Suprapubic skin (tissue), 4 donors: ENCODE results near the gene SETD3. TPM values are rescaled to one million over a fixed set of nuclear protein-coding genes. Genes with fewer than 3 reads are reported as not detected.

Source experiments
- DNase-seq, 2 donors: peaks; one replicate each; pipeline ENCODE4 v3.0.0-alpha.2; 2019; ENCODE audit warnings: low spot score in 2 of 2
- H3K27ac ChIP-seq: fragments of 200-600 bp; sonication (generic); one replicate; pipeline ENCODE4 v1.5.1; 2019
- H3K27me3 ChIP-seq: fragments of 200-600 bp; sonication (generic); one replicate; pipeline ENCODE4 v1.5.1; 2019
- H3K36me3 ChIP-seq: fragments of 200-600 bp; sonication (generic); one replicate; pipeline ENCODE4 v1.5.1; 2019
- H3K4me1 ChIP-seq: fragments of 200-600 bp; sonication (generic); one replicate; pipeline ENCODE4 v1.5.1; 2019
- H3K4me3 ChIP-seq: fragments of 200-600 bp; sonication (generic); one replicate; pipeline ENCODE4 v1.5.1; 2019; ENCODE audit warnings: mild to moderate bottlenecking
- H3K9me3 ChIP-seq: fragments of 200-600 bp; sonication (generic); one replicate; pipeline ENCODE4 v1.5.1; 2019
- EP300 ChIP-seq: sonication (generic); formaldehyde crosslinking; IDR thresholded peaks from one replicate; pipeline ENCODE4 v1.6.1; 2017; ENCODE audit warnings: antibody characterized with exemption
- POLR2A ChIP-seq, 2 donors: fragments of 450-650 bp; IDR thresholded peaks; one replicate each; pipeline ENCODE4 v1.6.1; 2017; ENCODE audit warnings: antibody characterized with exemption in 2 of 2, mild to moderate bottlenecking in 2 of 2, moderate library complexity in 2 of 2
- POLR2AphosphoS5 ChIP-seq, 3 donors: sonication (generic); formaldehyde crosslinking; IDR thresholded peaks; one replicate each; pipeline ENCODE4 v1.6.1; 2017; ENCODE audit warnings: antibody characterized with exemption in 3 of 3
- WGBS: methylation state at CpG from one replicate; pipeline ENCODE4 v1.1.5; 2018; 5-methylcytosine and 5-hydroxymethylcytosine counted together
- total RNA-seq, 4 donors: library from RNA; depleted of rRNA; stranded (reverse); fragments of >200 nt; gene quantifications; one replicate each; pipeline ENCODE4 v1.1.0, GENCODE V29; 2016
- TF ChIP-seq, protein P1 (sequence below), 2 donors: fragments of 200-600 bp in 1 of 2; fragments of 450-650 bp in 1 of 2; sonication (generic) in 1 of 2; IDR thresholded peaks; one replicate each; pipeline ENCODE4 v1.5.1; 2016 to 2019; ENCODE audit warnings: antibody characterized with exemption in 2 of 2, mild to moderate bottlenecking in 1 of 2, moderate library complexity in 1 of 2

Gene SETD3
- total RNA-seq, 4 donors from 2014 or later = 50.2 to 57.5 (median 54.8) TPM

DNA sequence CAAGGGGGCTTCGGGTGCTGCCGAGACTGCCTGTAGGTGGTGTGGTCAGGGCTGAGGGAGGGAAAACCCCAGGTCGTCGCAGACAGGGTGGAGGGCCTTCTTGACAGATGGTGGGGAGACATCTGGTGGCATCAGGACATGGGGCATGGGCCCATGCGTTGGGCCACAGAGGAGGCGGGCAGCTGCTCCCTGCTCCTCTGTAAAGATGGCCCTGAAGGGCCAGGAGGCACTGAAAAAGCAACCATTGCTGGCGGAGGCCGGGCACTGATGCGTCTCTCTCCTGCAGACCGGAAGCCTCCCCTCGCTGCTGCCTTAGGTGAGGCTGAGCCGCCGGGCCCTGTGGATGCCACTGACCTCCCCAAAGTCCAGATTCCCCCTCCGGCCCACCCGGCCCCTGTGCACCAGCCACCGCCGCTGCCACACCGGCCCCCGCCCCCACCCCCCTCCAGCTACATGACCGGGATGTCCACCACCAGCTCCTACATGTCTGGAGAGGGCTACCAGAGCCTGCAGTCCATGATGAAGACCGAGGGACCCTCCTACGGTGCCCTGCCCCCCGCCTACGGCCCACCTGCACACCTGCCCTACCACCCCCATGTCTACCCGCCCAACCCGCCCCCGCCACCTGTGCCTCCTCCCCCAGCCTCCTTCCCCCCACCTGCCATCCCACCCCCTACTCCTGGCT, 29.4 kb upstream of the SETD3 start:
- no peak for TF ChIP-seq POLR2A (IDR thresholded peaks at IDR 0.05)
- TF ChIP-seq, protein P1, sequence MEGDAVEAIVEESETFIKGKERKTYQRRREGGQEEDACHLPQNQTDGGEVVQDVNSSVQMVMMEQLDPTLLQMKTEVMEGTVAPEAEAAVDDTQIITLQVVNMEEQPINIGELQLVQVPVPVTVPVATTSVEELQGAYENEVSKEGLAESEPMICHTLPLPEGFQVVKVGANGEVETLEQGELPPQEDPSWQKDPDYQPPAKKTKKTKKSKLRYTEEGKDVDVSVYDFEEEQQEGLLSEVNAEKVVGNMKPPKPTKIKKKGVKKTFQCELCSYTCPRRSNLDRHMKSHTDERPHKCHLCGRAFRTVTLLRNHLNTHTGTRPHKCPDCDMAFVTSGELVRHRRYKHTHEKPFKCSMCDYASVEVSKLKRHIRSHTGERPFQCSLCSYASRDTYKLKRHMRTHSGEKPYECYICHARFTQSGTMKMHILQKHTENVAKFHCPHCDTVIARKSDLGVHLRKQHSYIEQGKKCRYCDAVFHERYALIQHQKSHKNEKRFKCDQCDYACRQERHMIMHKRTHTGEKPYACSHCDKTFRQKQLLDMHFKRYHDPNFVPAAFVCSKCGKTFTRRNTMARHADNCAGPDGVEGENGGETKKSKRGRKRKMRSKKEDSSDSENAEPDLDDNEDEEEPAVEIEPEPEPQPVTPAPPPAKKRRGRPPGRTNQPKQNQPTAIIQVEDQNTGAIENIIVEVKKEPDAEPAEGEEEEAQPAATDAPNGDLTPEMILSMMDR (IDR thresholded peaks at IDR 0.05) = no peak
- TF ChIP-seq POLR2AphosphoS5 (IDR thresholded peaks at IDR 0.05) = no peak
- TF ChIP-seq EP300 = no peak
- Histone ChIP-seq H3K36me3 (peaks cover 96% of the 10 kb centered on the region), H3K4me3 (no peak overlapping the region), H3K27me3 (no peaks in the 10 kb centered on the region), H3K9me3 (no peaks in the 10 kb centered on the region), H3K27ac (no peak overlapping the region), H3K4me1 (peaks cover 11% of the 10 kb centered on the region)
- 90% methylated on average over 15 of the region's 27 CpGs for WGBS
- peak in 1 of 2 donors; percentile 76 for DNase-seq

DNA sequence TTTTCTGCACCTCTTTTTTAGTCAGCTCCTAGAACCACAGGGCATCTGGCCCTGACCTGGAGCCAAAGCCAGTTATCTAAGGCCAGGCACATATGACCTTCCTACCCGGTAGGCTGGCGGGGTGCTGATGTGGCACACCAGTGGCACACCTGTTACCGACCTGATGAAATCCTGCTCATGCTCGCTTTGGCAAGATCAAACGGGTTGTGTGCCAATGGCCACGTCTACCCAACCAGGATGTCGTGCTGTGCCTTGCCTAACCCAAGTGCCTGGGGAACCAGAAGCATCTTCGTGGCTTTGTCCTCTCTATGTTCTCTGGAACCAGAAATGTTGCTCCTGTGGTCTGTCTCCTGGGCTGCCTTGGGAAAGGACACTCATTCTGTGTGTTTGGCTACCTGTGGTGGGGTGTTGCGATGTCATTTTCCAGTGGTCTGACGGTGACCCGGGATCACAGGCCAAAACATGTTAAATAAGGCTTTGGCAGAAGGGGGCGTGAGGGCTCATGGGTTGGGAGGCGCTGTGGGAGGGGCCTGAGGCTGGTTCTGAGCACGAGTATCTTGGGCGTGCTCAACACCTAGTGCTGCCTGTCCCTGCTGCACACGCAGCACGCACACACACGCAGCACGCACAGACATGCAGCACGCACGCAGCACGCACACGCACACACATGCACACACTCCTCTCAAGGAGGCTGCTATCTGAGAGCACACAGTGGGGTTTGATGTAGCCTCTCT, 28.4 kb upstream of the SETD3 start:
- Histone ChIP-seq H3K36me3 (peaks cover 96% of the 10 kb centered on the region), H3K27me3 (no peaks in the 10 kb centered on the region)

DNA sequence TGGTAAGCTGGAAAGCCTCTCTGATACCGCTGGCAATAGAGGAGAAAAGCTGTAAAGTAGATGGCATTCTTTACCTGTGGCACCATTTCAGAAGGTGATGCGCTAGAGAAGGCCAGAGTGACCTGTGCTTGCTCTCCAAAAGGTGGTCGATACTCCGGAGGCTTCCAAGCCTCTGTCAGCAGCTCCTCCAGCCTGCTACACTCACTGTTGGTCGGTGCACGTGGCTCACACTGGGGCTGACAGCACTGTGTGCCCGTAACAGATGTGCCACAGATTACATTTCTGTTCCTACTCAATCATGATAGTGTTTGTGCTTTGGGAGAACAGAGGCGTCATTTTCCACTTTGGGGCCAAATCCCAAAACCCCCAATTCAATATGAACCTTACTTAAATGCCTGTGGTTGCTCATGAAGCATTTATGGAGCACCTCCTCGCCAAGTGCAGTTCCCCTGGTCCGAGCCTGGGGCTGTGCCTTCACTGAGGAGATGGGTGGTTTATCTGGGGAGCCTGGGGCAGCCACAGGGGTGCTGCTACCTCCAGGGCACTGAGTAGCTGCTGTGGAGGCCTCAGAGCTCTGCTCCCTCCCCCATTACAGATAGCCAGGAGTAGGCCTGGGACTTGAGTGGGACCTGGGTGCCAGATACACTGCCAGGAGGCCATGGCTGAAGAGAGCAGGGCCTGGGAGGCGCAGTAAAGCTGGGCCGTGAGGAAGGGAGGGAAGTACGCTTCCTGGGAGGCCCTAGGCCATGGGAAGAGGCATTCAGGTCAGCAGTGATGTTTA, 27.4 kb upstream of the SETD3 start:
- Histone ChIP-seq H3K4me1 (peaks cover 11% of the 10 kb centered on the region), H3K9me3 (no peaks in the 10 kb centered on the region), H3K27ac (no peak overlapping the region), H3K4me3 (no peak overlapping the region), H3K27me3 (no peaks in the 10 kb centered on the region), H3K36me3 (peaks cover 97% of the 10 kb centered on the region)
- WGBS = 88% methylated on average over 12 of the region's 13 CpGs
- TF ChIP-seq EP300 (no peak), POLR2A (IDR thresholded peaks at IDR 0.05) (no peak), POLR2AphosphoS5 (IDR thresholded peaks at IDR 0.05) (no peak)
- TF ChIP-seq, protein P1 (IDR thresholded peaks at IDR 0.05) = no peak
- no peak for DNase-seq

More for the DNA sequence above, 28.4 kb upstream of the SETD3 start:
- DNase-seq = peak in 1 of 2 donors; percentile 58
- WGBS = 50% methylated on average over 13 of the region's 23 CpGs
- Histone ChIP-seq H3K4me3 (no peak overlapping the region), H3K9me3 (no peaks in the 10 kb centered on the region), H3K27ac (peak overlapping the region; percentile 2), H3K4me1 (peaks cover 11% of the 10 kb centered on the region)
- TF ChIP-seq, protein P1 (IDR thresholded peaks at IDR 0.05) = no peak
- TF ChIP-seq POLR2AphosphoS5 (IDR thresholded peaks at IDR 0.05) = peak in 1 of 3 donors; percentile 44
- TF ChIP-seq POLR2A (IDR thresholded peaks at IDR 0.05) = no peak

DNA sequence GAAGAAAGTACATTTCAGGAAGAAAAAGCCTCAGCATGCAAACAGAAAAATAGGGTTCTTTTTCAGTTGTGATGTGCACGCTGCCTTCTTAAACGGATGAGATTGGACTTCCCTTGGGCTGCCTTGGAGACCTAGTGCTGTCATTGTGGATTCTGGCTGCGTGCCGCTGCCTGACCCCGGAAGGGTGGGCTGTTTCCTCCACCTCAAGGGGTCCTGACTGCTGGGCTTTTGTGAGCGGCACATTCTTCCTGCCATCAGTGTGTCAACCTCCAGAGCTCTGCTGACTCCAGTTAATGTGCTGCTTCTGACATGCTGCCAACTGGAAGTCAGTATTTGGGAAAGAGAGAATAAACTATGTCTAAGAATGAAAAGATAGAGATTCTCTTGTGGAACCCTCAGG, 25.6 kb upstream of the SETD3 start:
- no peak overlapping the region for H3K27ac ChIP-seq
- no peak for TF ChIP-seq POLR2A (IDR thresholded peaks at IDR 0.05)
- TF ChIP-seq EP300 = no peak
- no peak for TF ChIP-seq POLR2AphosphoS5 (IDR thresholded peaks at IDR 0.05)
- TF ChIP-seq, protein P1 (IDR thresholded peaks at IDR 0.05) = no peak
- H3K9me3 ChIP-seq = no peaks in the 10 kb centered on the region
- DNase-seq = no peak
- 91% methylated on average over 6 of the region's 6 CpGs for WGBS
- no peak overlapping the region for H3K4me3 ChIP-seq
- H3K27me3 ChIP-seq = no peaks in the 10 kb centered on the region
- peaks cover 97% of the 10 kb centered on the region for H3K36me3 ChIP-seq
- peaks cover 6% of the 10 kb centered on the region for H3K4me1 ChIP-seq
